Ammon's horn (tissue), 1 donor: ENCODE data around the gene PDLIM7.
A peak's percentile ranks its signal among the peaks of the same experiment; 100 is the strongest.
"Not testable (repeated sequence)": the region's sequence is repeated elsewhere in the genome, so short reads cannot be mapped to it uniquely, and the experiment has no call there.

Source experiments
- DNase-seq: peaks from one replicate; pipeline ENCODE4 v3.0.0-alpha.2; 2016; ENCODE audit warnings: low spot score

Gene PDLIM7

DNA sequence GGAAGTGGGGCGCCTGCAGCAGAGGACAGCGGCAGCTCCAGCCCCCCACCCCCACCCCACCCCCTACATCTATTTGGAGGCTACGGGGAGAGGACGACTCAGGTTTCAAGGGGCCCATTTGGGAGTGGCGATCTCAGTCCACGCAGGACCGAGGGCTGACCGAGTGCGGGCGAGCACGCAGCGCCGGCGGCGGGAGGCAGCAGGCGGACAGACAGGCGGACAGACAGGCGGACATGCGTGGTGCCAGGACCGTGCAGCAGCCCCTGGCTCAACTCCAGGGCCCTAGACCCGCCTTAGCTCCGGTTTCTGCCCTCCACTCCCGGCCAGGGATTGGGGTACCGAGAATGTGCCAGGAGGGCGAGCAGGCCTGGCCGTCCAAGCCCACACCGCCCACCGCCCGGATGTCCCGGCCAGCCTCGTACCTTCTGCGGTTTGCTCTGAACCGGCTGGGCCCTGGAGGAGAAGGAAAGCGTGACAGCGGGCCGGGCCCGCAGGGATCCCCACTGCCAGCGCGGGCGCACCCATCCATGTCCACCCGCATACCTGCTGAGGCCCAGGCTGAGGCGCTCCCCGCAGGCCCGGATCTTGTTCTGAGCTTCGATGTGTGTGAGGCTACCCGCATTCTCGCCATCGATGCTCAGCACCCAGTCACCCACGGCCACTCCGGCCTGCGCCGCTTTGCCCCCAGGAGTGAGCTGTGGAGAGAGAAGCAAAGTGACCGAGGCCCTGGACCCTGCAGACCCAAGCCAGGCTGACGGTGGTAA lies 5.2 kb downstream of the PDLIM7 start:
- DNase-seq = no peak

DNA sequence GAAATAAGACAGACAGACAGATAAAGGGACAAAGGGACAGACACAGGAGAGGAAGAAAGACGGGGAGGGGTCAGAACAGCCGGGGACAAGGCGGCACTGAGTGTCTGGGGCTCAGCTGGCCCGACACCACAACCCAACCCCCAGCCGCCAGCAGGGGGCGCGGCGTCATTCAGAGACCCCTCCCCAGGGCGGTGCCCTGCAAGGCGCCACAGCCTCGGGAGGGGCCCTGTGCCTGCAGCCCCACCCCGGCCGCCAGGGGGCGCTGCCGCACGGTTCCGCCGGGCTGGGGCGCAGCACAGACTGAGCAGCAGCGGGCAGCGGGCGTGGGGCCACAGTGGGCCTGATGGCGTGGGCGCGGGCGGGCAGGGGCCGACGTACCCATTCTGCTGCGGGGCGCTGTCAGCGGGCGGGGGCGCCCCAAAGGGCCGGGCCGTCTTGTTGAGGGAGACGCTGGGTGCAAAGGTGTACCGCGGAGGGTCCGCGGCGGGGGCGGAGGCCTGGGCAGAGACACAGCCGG lies 5.9 kb downstream of the PDLIM7 start:
- no peak for DNase-seq

DNA sequence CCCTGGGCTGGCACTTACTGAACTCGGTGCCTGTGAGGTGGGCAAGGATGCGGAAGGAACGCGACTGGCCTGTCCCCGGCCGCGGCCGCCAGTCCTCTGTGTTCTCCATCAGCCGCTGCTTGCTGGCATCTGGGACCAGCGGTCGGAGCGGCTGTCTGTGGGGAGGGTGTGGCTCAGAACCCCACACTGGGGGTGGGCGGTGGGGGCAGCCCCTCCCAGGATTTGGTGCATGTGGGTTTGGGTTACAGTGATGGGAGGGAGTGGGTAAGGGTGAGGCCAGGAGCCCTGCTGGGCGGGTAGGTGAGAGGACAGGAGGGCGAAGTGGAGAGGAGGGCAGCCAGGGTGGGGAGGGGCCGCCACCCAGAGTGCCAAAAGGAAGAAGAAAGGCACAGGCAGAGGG lies 6.4 kb downstream of the PDLIM7 start:
- DNase-seq = no peak

DNA sequence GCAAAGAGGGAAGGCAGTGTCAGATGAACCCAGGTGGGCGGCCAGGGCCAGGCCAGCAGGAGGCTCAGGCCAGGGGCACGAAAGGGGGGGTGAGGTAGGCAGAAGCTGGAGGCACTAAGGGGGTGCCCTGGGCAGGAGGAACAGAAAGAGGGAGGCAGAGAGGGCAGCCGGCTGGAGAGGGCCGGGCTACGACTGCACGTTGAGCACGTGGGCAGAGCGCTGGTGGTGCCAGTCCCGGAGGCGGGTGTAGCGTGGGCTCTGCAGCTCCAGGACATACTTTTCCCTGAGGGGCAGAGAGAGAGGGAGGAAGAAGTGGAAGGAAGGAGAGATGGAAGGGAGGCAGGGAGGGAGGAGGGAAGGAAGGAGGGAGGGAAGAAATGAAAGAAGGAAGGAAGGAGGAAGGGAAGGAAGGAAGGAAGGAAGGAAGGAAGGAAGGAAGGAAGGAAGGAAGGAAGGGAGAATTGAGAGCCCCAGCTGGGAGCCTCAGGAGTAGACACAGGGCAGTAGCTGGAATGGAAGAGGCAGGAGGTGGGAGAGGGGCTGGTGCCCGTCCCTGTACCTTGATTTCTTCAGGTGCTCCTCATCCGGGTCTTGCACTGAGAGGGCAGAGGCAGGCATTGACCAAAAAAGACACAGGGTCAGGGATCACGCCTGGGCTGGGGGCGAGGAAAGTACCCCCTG lies 7.0 kb downstream of the PDLIM7 start:
- peak; percentile 58 for DNase-seq

DNA sequence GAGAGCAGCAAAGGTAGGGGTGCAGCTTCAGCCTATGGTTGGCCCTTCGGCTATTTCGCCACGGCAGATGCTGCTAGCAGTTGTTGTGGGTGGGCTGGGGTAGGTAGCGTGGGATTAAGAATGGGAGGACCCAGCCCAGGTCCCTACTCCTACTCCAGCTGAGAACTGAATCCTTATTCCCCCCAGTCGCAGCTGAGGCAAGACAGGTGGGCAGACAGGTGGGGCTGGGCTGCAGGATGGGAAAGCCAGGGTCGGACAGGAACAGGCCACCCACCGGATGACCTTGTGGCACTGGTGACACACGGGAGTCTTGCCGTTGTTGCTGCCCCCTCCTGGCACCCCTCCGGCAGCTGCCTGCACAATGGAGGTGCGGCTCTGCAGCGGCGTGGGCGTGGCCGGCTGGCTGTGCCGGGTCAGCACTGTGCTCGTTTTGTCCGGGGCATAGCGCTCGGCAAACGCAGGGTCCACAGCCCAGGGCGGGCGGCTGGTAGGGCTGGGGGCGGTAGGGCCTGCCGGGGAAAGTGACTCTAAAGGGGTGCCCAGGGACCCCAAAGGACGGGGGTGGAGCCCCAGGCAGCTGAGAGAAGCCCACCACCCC lies 8.2 kb downstream of the PDLIM7 start:
- DNase-seq = no peak

DNA sequence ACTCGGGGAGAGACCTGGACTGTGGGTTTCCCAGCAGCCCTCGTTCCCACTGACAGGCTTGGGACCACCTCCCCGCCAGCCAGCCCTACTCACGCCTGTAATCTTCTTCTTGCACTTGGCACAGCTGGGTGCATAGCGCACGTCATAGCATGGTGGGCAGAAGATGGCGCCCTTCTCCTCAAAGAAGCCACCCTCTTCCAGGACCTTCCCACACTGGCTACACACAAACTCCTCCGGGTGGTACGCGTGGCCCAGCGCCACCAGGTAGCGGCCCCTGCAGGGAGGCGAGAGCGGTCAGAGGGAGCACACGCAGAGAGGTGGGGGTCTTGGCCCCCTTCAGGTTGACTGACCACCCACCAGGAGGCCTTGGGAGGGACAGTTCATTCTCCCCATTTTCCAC lies 9.4 kb downstream of the PDLIM7 start:
- DNase-seq = no peak

DNA sequence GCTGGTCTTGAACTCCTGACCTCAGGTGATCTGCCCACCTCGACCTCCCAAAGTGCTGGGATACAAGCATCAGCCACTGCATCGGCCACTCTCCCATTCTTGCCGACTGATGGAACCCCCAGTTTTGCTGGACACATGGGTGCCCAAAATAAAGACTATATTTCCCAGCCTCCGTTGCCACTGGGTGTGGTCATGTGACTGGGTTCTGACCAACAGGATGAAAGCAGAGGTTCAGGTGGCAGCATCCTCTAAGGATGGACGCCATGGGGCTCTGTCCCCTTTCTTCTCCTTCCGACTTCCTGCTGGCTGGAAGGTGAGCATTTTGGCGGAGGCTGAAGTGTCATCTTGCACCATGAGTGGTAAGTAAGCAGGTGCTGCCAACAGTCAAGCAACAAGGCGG lies 10.3 kb downstream of the PDLIM7 start:
- DNase-seq = no peak

DNA sequence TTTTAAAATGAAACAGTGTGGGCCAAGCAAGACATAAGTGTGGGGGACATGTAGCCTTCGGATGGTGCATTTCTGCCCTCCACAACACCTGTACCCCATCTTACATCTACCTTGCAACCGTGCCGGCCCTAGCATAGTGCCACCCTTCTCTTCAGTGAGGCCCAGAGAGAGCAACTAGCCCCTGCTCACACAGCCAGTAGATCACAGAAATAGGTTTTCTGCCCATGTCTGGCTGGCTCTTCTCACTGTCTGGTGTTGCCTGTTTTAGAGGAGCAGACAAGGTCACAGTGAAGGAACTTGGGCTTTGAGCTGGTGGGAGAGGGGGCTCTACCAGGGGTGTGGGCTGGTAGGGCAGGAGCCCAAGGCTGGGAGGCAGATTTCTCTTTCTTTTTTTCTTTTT lies 11.1 kb downstream of the PDLIM7 start:
- no peak for DNase-seq

DNA sequence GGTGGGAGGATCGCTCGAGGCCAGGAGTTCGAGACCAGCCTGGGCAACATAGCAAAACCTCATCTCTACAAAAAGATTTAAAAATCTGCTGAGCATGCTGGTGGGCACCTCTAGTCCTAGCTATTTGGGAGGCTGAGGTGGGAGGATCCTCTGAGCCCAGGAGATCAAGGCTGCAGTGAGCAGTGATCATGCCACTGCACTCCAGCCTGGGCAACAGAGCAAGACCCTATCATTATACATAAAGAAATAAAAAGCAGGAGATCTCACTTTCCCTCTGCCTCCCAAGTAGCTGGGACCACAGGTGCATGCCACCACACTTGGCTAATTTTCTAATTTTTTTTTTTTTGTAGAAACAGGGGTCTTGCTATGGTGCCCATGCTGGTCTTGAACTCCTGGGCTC lies 11.7 kb downstream of the PDLIM7 start:
- not testable (repeated sequence) for DNase-seq

DNA sequence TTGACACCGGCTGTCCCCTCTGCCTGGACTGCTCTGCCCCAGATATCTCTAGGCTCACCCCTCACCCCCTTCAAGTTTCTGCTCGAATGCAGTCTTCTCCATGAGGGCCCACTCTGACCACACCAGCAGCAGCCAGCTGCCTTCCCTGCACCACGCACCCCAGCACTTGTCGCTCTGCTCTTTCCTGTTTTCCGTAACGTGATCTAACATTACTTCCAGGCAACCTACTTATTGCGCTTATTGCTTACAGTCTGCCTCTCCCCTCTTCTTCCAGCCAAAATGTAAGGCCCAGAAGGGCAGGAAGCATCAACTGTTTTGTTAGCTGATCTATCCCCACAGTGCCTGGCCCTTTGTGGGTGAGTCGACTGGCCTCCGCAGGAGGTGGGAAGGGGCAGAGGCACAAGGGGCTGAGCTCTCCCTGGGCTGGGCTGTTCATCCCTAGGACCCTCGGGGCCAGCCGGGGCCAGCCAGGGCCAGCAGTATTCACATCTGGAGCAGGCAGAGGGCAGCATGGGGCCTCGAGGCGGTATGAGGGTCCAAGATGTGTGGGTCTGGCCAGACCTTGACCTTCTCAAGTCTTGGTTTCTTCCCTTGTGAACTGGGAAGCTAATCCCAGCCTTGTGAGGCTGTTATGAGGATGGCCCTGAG lies 12.4 kb downstream of the PDLIM7 start:
- DNase-seq = no peak

DNA sequence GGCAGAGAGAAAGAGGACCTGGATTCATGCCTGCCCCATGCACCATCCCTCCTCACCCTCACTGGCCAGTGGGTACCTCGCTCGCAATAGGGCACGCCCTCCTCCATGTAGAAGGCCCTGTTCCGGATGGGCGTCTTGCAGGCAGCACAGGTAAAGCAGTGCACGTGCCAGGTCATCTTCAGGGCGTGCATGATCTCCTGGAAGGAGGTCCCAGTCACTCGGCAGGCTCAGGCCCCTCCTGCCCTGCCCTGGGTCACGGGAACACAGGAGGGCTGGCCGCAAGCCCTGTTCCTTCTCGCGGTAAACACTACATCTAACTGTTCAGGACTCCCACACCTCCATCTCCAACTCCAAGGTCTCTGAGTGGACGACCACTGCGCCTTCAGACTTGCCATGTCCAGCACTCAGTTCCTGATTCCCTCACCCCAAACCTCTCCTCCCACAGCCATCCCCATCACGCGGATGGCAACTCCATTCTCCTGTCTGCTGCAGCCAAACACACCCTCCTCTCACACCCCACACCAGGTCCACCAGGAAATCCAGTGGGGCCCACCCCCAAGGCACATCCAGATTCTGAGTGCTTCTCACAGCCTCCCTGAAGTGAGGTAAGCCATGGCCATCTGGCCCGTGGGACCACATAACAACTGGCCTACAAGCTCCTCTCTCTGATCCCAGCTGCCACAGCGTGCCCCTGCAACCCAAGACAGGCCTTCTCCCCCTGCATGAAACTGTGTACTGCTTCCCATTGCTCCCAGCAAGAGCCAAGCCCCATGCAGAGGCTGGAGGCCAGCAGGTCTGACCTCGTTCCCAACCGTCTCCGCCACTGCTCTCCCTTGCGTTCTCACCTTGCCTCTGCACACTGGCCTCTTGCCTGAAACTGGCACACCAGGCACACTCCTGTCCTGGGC lies 13.2 kb downstream of the PDLIM7 start:
- DNase-seq = no peak

DNA sequence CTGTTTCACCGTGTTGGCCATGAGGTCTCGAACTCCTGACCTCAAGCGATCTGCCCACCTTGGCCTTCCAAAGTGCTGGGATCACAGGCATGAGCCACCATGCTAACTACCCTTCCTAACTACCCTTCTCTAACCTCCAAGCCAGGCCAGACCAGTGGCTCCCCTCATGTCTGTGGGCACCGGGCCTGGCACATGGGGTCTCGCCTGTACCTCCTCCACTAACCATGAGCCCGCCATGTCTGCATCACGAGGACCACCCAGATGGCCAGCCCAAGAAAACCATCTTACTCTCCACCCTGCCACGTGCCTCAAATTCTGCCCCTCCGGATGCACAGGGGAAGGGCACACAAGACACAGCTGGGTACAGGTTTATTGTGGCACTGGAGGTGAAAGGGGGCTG lies 14.4 kb downstream of the PDLIM7 start:
- DNase-seq = no peak

DNA sequence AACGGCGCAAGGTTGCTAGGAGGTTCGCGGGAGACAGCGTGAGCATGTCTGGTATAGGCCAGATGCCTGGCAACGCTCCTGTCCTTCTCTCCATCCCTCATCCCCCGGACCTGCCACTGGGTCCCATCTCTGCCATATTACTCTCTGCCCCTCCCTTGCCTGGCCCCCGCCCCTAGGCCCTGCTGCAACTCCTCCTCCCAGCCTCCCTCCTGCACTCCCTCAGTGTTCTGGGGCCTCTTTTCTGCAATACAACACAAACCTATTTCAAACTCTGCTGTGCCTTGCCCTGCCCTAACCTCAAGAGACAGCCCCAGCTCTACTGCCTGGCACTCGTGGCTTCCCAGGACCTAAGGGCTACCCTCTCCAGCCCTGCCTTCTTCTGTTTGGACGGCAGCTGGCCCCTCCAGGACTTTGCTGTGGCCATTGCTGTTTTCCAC lies 15.0 kb downstream of the PDLIM7 start:
- DNase-seq = no peak

DNA sequence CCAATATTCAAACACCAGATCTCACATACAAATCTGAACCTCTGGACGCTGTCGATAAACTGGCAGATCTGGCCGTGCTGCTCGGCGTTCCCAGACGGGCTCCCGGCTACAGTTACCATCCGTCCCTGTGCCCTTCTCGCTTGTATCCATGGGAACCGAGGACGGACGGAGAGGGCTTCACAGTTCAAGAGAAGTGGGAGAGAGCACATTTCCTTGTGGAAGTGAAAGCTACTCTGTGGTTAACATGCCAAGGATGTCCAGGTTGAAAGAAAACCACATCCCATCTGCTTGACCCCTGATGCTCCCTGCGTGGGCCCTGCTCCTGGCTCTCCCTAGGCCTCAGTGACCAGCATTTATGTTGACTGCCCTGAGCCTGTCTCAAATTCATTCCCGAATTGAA lies 17.6 kb downstream of the PDLIM7 start:
- no peak for DNase-seq

DNA sequence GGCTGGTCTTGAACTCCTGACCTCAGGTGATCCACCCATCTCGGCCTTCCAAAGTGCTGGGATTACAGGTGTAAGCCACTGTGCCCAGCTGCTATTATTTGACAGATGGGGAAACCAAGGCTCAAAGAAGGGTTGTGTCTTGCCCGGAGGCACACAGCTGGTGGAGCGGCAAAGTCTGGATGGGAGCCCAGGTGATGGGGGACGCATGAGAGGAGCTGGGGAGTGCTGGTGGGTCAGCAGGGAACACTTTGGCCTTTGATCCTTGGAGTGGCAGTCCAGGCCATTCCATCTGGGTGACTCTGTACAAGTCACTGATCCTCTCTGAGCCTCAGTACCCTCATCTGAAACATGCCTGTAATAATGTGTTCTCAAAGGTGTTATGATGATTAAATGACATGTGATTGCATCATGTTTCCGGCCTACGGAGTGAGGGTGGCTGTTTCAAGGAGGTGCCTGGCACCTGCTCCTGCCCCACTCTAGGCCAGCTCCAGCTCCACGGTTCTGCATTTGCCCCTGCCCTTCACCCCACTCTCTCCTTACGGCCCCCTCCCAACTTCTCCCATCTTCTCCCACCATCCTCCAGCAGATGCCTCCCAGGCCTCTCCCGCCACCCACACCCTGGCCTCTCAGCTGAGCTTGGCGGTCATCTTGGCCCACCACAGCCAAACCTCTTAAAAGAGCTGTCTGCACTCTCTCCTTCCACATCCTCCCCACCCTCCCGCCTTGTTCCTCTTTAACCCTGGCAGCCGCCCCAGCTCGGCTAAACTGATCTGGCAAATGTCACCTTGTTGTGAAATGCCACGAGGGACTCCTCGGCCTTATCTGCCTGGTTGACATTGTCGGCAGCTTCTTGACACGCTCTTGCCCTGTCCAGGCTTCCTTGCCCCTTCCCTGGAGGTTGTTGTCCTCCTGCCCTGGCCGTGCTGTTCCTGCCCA lies 18.4 kb downstream of the PDLIM7 start:
- peak; percentile 59 for DNase-seq

DNA sequence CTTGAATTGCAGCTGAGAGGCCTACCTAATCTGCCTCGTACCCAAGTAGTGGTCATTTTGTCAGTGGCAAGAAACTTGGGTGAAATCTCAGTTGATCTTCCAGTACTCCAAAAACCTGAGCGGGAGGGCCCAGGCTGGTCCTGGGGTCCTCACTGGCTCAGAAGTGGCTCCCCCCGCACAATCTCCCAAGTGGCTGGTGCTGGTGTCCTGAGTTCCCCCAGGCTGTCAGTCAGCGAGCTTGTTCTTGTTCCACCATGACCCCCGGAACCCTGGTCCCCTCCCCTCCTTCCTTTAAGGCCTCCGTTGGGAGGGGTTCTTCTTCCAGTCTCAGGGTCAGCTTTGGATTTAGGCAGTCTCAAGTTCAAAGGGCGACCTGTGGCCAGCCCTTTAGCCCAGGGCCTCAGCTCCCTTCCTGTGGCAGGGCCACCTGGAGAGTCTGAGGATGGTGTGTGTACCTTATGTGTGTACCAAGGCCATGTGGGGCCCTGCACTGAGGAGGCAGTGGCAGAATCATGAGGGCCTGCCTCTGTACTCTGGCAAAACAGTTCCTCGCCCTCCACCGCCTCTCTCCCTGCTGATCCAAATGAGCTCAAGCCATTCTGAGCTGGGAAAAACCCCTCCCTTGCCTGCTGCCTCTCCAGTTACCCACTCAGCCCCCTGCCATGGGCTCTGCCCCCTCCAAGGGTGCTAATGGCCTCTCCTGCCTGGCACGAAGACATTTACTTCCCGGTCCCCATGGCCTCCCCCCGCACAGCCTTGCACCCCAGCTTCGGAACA lies 19.5 kb downstream of the PDLIM7 start:
- no peak for DNase-seq

DNA sequence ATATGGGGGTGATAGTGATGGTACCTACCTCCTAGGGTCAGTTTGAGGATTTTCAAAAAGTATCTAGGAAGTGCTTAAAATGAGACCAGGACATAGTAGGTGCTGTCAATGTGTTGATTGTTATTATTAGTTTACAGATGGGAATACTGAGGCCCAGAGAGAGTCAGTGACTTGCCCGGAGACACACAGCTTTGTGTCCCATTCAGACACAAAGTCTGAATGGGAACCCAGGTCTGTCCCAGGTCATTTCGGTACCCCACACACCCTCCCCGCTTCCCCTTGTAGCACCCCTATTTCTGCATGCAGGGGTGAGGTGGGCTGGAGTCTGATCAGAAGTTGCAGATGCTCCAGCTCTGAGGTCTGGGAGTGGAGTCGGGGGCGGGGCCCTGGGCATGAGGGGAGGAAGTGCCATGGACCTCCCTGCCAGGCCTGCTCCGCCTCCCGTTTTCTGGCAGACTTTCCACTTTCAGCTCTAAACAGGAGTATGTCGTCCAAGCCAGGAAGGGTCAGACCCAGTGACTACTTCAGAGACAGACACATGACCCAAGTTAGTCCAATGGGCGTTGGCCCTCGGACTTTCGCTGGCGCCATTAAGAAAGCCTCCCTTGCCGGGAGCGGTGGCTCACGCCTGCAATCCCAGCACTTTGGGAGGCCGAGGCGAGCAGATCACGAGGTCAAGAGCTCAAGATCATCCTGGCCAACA lies 20.7 kb downstream of the PDLIM7 start:
- DNase-seq = no peak

DNA sequence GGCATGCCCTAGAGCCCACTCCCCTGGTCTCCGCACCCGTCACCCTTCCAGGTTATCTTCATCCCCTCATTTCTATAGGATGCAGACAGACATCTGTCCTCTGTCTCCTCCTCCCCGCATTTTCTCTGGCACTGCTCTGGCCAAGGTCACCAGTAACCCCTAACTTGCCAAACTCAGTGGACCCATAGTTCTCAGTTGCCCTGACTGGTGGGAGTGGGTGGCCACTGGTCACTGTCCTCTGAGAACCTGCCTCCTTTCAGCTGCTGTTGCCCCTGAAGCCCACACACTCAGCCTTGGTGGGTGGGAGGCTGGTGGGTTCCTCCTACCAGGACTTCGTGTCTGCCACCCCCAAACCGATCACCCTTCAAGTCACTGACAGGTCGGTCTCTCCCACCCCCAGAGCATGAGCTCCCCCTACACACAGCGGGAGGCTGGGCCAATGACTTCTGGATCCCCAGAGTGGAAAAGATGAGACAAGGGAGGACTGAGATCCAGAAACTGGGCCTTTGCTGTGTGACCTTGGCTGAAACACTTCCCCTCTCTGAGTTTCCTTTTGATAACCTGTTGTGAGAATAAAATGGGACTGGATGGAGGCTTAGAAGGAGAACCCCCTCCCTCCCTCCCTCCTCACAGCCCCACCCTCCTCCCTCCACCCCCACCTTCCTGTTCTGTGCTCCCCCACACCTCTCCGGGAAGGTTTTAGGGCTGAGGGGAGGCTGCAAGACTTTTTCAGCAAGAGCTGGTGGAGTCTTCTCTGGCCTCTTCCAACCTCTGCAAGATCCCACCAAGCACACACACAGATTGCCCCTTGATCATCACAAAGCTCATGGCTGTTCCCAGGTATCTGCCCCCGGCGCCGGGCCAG lies 21.6 kb downstream of the PDLIM7 start:
- DNase-seq = no peak
